GM19372 (cell line): ENCODE measurements around the gene LRRC2.

Source experiments
- ATAC-seq: cut with Tn5 transposase; IDR thresholded peaks from one replicate; pipeline ENCODE4 v1.9.1; 2021; ENCODE audit warnings: mild to moderate bottlenecking, low read depth, moderate library complexity; ENCODE audit not compliant: unreplicated experiment

Gene LRRC2

GRCh38 chr3:46483825-46484224, 82.3 kb downstream of the LRRC2 start:
- no peak for ATAC-seq

- ATAC-seq = no peak
These were observed 83.3 kb downstream of the LRRC2 start for GRCh38 chr3:46482632-46483350.

- ATAC-seq = no peak
These were observed 84.5 kb downstream of the LRRC2 start for GRCh38 chr3:46481636-46482035.

GRCh38 chr3:46480491-46481195, 85.5 kb downstream of the LRRC2 start:
- ATAC-seq = no peak

GRCh38 chr3:46479696-46480095, 86.4 kb downstream of the LRRC2 start:
- ATAC-seq = no peak

GRCh38 chr3:46479021-46479420, 87.1 kb downstream of the LRRC2 start:
- no peak for ATAC-seq

GRCh38 chr3:46478341-46478740, 87.8 kb downstream of the LRRC2 start:
- ATAC-seq = no peak

GRCh38 chr3:46477756-46478155, 88.3 kb downstream of the LRRC2 start:
- ATAC-seq = no peak

GRCh38 chr3:46477145-46477544, 89.0 kb downstream of the LRRC2 start:
- ATAC-seq = no peak

- ATAC-seq = no peak
These were observed 93.4 kb downstream of the LRRC2 start for GRCh38 chr3:46472736-46473135.

GRCh38 chr3:46471371-46471914, 94.7 kb downstream of the LRRC2 start:
- ATAC-seq = no peak

- ATAC-seq = no peak
These were observed 95.3 kb downstream of the LRRC2 start for GRCh38 chr3:46470831-46471230.

GRCh38 chr3:46469680-46470357, 96.3 kb downstream of the LRRC2 start:
- ATAC-seq = no peak

- ATAC-seq = no peak
These were observed 97.1 kb downstream of the LRRC2 start for GRCh38 chr3:46468753-46469600.

- no peak for ATAC-seq
These were observed 98.5 kb downstream of the LRRC2 start for GRCh38 chr3:46467562-46467961.

- no peak for ATAC-seq
These were observed 99.2 kb downstream of the LRRC2 start for GRCh38 chr3:46466871-46467403.

- ATAC-seq = no peak
These were observed 99.8 kb downstream of the LRRC2 start for GRCh38 chr3:46466273-46466672.
